ENCODE results near the gene ERC1.

GRCh38 chr12:976644-977043 is 14.4 kb upstream of the ERC1 start:
- no peak for TF ChIP-seq CTCF (IDR thresholded peaks at IDR 0.05)
- TF ChIP-seq POLR2A (IDR thresholded peaks at IDR 0.05), result no peak

Data from suprapubic skin (tissue), 3 donors.